KMS-11 (cell line): ENCODE results near the gene IL18BP.

Experiments used
- H2AFZ ChIP-seq: fragments of 200-600 bp; sonication (generic); 2 replicates; pipeline ENCODE4 v1.6.1; 2016; ENCODE audit warnings: antibody characterized with exemption, mixed run types, low read depth
- H3K27ac ChIP-seq: fragments of 200-600 bp; sonication (generic); 2 replicates; pipeline ENCODE4 v1.6.1; 2016; ENCODE audit warnings: mild to moderate bottlenecking, mixed run types
- H3K27me3 ChIP-seq: fragments of 200-600 bp; sonication (generic); 2 replicates; pipeline ENCODE4 v1.6.1; 2017; ENCODE audit warnings: mild to moderate bottlenecking, low read depth, mixed run types, moderate library complexity; ENCODE audit not compliant: insufficient read depth
- H3K36me3 ChIP-seq: fragments of 200-600 bp; sonication (generic); 2 replicates; pipeline ENCODE4 v1.6.1; 2017; ENCODE audit warnings: mild to moderate bottlenecking, mixed run types; ENCODE audit not compliant: insufficient read depth
- H3K4me1 ChIP-seq: fragments of 200-600 bp; sonication (generic); 2 replicates; pipeline ENCODE4 v1.6.1; 2016; ENCODE audit warnings: mild to moderate bottlenecking, low read depth, mixed run types; ENCODE audit not compliant: poor library complexity, severe bottlenecking
- H3K4me2 ChIP-seq: fragments of 200-600 bp; sonication (generic); 2 replicates; pipeline ENCODE4 v1.7.0; 2016; ENCODE audit warnings: mild to moderate bottlenecking, mixed run types
- H3K4me3 ChIP-seq: fragments of 200-600 bp; sonication (generic); IDR thresholded peaks from 2 replicates; pipeline ENCODE4 v1.6.1; 2017; ENCODE audit warnings: low read depth, low read length, mixed read lengths; ENCODE audit not compliant: insufficient read depth
- H3K79me2 ChIP-seq: fragments of 200-600 bp; sonication (generic); 2 replicates; pipeline ENCODE4 v1.6.1; 2016; ENCODE audit warnings: low read depth, mixed run types; ENCODE audit not compliant: insufficient read depth
- H3K9ac ChIP-seq: fragments of 200-600 bp; sonication (generic); 2 replicates; pipeline ENCODE4 v1.6.1; 2016; ENCODE audit warnings: mild to moderate bottlenecking, mixed run types
- H4K20me1 ChIP-seq: fragments of 200-600 bp; sonication (generic); 2 replicates; pipeline ENCODE4 v1.6.1; 2016; ENCODE audit warnings: mild to moderate bottlenecking, mixed run types; ENCODE audit not compliant: insufficient read depth
- TF ChIP-seq, protein P1 (sequence below): fragments of 200-600 bp; sonication (generic); conservative IDR thresholded peaks from 2 replicates; pipeline ENCODE4 v1.6.1; 2017; ENCODE audit warnings: low read depth, mild to moderate bottlenecking, antibody characterized with exemption, low read length, moderate library complexity, mixed read lengths

The IL18BP gene

DNA sequence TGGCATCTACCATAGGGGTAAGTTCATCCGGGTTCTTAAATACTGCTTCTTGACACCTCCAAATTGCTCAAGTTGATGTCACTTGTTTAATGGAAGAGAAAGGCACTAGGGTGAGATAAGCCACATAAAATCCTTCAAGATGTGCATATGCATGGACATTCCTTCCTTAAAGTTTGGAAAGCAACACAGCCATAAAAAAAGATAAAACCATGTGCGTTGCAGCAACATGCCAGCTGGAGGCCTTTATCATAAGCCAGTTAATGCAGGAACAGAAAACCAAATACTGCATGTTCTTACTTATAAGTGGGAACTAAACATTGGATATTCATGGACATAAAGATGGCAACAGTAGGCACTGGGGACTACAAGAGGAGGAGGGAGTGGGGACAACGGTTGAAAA lies 8.0 kb upstream of the IL18BP start:
- Histone ChIP-seq H3K4me3 (no peak overlapping the region), H4K20me1 (no peaks in the 10 kb centered on the region), H3K79me2 (no peaks in the 10 kb centered on the region), H3K4me2 (no peak overlapping the region), H3K36me3 (no peaks in the 10 kb centered on the region), H3K27me3 (no peaks in the 10 kb centered on the region), H3K27ac (no peak overlapping the region), H2AFZ (no peak overlapping the region), H3K4me1 (no peaks in the 10 kb centered on the region), H3K9ac (no peak overlapping the region)
- TF ChIP-seq, protein P1, sequence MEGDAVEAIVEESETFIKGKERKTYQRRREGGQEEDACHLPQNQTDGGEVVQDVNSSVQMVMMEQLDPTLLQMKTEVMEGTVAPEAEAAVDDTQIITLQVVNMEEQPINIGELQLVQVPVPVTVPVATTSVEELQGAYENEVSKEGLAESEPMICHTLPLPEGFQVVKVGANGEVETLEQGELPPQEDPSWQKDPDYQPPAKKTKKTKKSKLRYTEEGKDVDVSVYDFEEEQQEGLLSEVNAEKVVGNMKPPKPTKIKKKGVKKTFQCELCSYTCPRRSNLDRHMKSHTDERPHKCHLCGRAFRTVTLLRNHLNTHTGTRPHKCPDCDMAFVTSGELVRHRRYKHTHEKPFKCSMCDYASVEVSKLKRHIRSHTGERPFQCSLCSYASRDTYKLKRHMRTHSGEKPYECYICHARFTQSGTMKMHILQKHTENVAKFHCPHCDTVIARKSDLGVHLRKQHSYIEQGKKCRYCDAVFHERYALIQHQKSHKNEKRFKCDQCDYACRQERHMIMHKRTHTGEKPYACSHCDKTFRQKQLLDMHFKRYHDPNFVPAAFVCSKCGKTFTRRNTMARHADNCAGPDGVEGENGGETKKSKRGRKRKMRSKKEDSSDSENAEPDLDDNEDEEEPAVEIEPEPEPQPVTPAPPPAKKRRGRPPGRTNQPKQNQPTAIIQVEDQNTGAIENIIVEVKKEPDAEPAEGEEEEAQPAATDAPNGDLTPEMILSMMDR, result no peak

GRCh38 chr11:71991494-71991893 lies 7.2 kb upstream of the IL18BP start:
- Histone ChIP-seq H3K4me2 (no peak overlapping the region), H3K79me2 (no peaks in the 10 kb centered on the region), H3K36me3 (no peaks in the 10 kb centered on the region), H3K27ac (no peak overlapping the region), H3K27me3 (no peaks in the 10 kb centered on the region), H4K20me1 (no peaks in the 10 kb centered on the region), H3K4me1 (no peaks in the 10 kb centered on the region), H3K4me3 (no peak overlapping the region), H3K9ac (no peak overlapping the region), H2AFZ (no peak overlapping the region)
- TF ChIP-seq, protein P1, result no peak

DNA sequence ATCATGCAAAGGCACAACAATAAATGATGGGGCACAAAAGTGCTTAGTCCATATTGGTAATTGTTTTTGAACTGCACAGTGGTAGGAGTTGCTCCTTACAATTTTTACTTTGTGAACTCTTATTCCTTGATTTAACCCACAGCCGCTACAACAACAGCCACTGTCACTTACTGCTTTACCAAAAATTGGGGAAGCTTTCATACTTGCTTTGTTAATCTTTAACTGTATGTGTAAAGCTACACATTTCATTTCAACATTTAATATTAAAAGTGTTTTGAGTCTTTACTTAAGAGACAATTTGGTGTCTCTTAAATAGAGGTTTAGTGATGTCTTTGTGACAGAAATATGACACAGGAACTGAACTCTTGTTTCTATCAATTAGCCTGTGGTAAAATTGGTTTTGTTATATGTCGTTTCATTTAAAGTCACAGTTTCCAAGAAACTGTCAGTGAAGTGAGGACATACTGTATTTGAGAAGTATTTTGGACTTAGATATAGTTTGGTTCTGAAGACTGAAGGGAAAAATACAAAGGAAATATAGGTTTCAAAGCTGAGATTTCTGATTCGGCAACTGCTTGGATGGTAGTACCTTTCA lies 6.5 kb upstream of the IL18BP start:
- Histone ChIP-seq H3K4me1 (no peaks in the 10 kb centered on the region), H3K27me3 (no peaks in the 10 kb centered on the region), H2AFZ (no peak overlapping the region), H3K4me2 (no peak overlapping the region), H3K79me2 (no peaks in the 10 kb centered on the region), H3K4me3 (no peak overlapping the region), H3K9ac (no peak overlapping the region), H3K36me3 (no peaks in the 10 kb centered on the region), H4K20me1 (no peaks in the 10 kb centered on the region), H3K27ac (no peak overlapping the region)
- TF ChIP-seq, protein P1, result no peak

DNA sequence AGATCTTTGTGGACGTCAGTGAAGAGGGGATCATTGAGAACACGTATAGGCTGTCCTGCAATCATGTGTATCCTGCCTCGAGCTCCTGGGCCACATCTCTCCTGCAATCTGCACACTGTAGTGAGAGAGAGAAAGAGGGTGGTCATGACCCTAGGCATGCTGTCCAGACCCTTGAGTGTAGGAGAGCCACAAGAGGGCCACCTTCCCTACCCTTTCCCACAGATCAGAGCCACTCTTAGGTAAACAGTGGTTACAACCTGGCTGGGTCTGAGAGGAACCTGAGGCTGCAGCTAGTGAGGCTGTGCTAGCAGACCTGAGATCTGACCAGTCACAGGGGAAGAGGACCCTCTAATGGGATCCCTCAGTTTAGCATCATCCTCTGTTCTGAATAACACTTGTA lies 3.9 kb upstream of the IL18BP start:
- no peaks in the 10 kb centered on the region for H3K79me2 ChIP-seq
- no peak overlapping the region for H2AFZ ChIP-seq
- H3K9ac ChIP-seq, result no peak overlapping the region
- no peaks in the 10 kb centered on the region for H3K27me3 ChIP-seq
- H4K20me1 ChIP-seq, result no peaks in the 10 kb centered on the region
- TF ChIP-seq, protein P1, result no peak
- no peaks in the 10 kb centered on the region for H3K36me3 ChIP-seq
- no peak overlapping the region for H3K4me2 ChIP-seq
- no peaks in the 10 kb centered on the region for H3K4me1 ChIP-seq
- no peak overlapping the region for H3K4me3 ChIP-seq
- no peak overlapping the region for H3K27ac ChIP-seq
